K562 (cell line): Measurements from ENCODE around the gene FMN1. TPM values are rescaled to one million over a fixed set of nuclear protein-coding genes. Genes with fewer than 3 reads are reported as not detected.
"Not testable (repeated sequence)": the region's sequence is repeated elsewhere in the genome, so short reads cannot be mapped to it uniquely, and the experiment has no call there.

Source experiments
- ATAC-seq: fragments of 200-7000 bp; cut with Tn5 transposase; 3 replicates; pipeline ENCODE4 v1.9.1; 2020; ENCODE audit warnings: moderate library complexity
- BruUV-seq: library from RNA; stranded (reverse); fragments of 400-500 nt; replicated peaks from 2 replicates; lab custom pipeline; 2021; lab: Mats Ljungman, UMichigan
- CTCF ChIA-PET: fragments of 300-600 bp; formaldehyde crosslinking; extraction: SDS; loops from one replicate; lab custom pipeline; 2021; ENCODE audit warnings: low intra/inter-chr PET ratio; lab: Yijun Ruan, JAX
- POLR2A ChIA-PET: fragments of 300-600, 350-650 bp; sonication (Branson Sonifier 250); formaldehyde crosslinking; extraction: SDS; loops from one replicate; lab custom pipeline; 2021; ENCODE audit warnings: antibody characterized with exemption, inconsistent platforms; lab: Yijun Ruan, JAX
- DNase-seq, 4 experiments: peaks; one replicate each; pipeline versions ENCODE4 v3.0.0 to v3.0.0-alpha.2; 2011 to 2018; ENCODE audit warnings: low spot score in 3 of 4, mixed read lengths in 3 of 4; ENCODE audit errors: extremely low read depth in 1 of 4
- FAIRE-seq: peaks from 2 replicates; lab custom pipeline; 2011; peaks lifted over from hg19 to GRCh38; lab: Jason Lieb, UNC
- H2AFZ ChIP-seq: 2 replicates; pipeline ENCODE4 v1.6.0; 2011; ENCODE audit warnings: low read depth, low read length, control low read depth, inconsistent platforms
- H3K27ac ChIP-seq: fragments of 200-600 bp; 3 replicates; pipeline ENCODE4 v1.8.0; 2011; ENCODE audit warnings: low read depth, mild to moderate bottlenecking, control low read depth, inconsistent platforms, low read length, moderate library complexity, mixed read lengths; ENCODE audit errors: extremely low read depth
- H3K27me3 ChIP-seq, 2 experiments: fragments of 300-600 bp in 1 of 2; 2 replicates in 1 of 2; 3 replicates in 1 of 2; pipeline versions ENCODE4 v1.6.0 to v1.8.0; 2011; ENCODE audit warnings: inconsistent platforms in 2 of 2, low read length in 2 of 2, mild to moderate bottlenecking in 1 of 2, mixed read lengths in 1 of 2, moderate library complexity in 1 of 2; ENCODE audit not compliant: control insufficient read depth in 2 of 2, insufficient read depth in 2 of 2
- H3K36me3 ChIP-seq: fragments of 300-600 bp; 3 replicates; pipeline ENCODE4 v1.8.0; 2011; ENCODE audit warnings: mild to moderate bottlenecking, low read length, inconsistent platforms; ENCODE audit not compliant: control insufficient read depth, insufficient read depth
- H3K4me1 ChIP-seq, 2 experiments: fragments of 200-600 bp in 1 of 2; replicated peaks in 1 of 2; 2 replicates in 1 of 2; 3 replicates in 1 of 2; pipeline versions ENCODE4 v1.5.1 to v1.8.0; 2011; ENCODE audit warnings: inconsistent platforms in 2 of 2, low read length in 2 of 2, mild to moderate bottlenecking in 1 of 2, mixed read lengths in 1 of 2, moderate library complexity in 1 of 2; ENCODE audit not compliant: control insufficient read depth in 2 of 2, insufficient read depth in 2 of 2
- H3K4me2 ChIP-seq: 2 replicates; pipeline ENCODE4 v1.6.1; 2011; ENCODE audit warnings: low read length, control low read depth, inconsistent platforms, mixed read lengths; ENCODE audit not compliant: insufficient read depth
- H3K4me3 ChIP-seq: fragments of 200-600 bp; sonication (generic), shearing (Covaris generic); 2 replicates; pipeline ENCODE4 v1.5.1; 2016; ENCODE audit warnings: control low read depth, inconsistent platforms
- H3K79me2 ChIP-seq: fragments of 200-600 bp; 3 replicates; pipeline ENCODE4 v1.8.0; 2011; ENCODE audit warnings: low read length, inconsistent platforms; ENCODE audit not compliant: control insufficient read depth, insufficient read depth
- H3K9ac ChIP-seq, 2 experiments: 2 replicates each; pipeline versions ENCODE4 v1.6.0 to v1.6.1; 2011; ENCODE audit warnings: low read depth in 2 of 2, low read length in 2 of 2, control low read depth in 1 of 2, inconsistent platforms in 1 of 2, mild to moderate bottlenecking in 1 of 2, mixed read lengths in 1 of 2; ENCODE audit not compliant: insufficient read depth in 1 of 2
- H3K9me1 ChIP-seq: one replicate; pipeline ENCODE4 v1.6.0; 2011; ENCODE audit warnings: inconsistent platforms, mild to moderate bottlenecking, low read length, moderate library complexity; ENCODE audit not compliant: control insufficient read depth, insufficient read depth
- H3K9me3 ChIP-seq: replicated peaks from 2 replicates; pipeline ENCODE4 v1.5.1; 2011; ENCODE audit warnings: low read depth, low read length, inconsistent platforms; ENCODE audit not compliant: control insufficient read depth, insufficient read depth
- H4K20me1 ChIP-seq: replicated peaks from 2 replicates; pipeline ENCODE4 v1.6.1; 2011; ENCODE audit warnings: low read length, inconsistent platforms, mixed read lengths; ENCODE audit not compliant: control insufficient read depth, insufficient read depth
- PHF21A ChIP-seq: fragments of 450-650 bp; IDR thresholded peaks from 2 replicates; pipeline ENCODE4 v1.6.1; 2017; ENCODE audit warnings: low read depth, borderline replicate concordance
- TAL1 ChIP-seq: fragments of 450-650 bp; IDR thresholded peaks from 2 replicates; pipeline ENCODE4 v1.6.1; 2016; ENCODE audit warnings: mild to moderate bottlenecking
- WGBS: fragments of 100-300 bp; shearing (Covaris generic); methylation state at CpG from one replicate; pipeline ENCODE4 v1.1.6; 2016; ENCODE audit warnings: low coverage, mixed read lengths; ENCODE audit not compliant: insufficient coverage; ENCODE audit errors: missing lambda C conversion rate; 5-methylcytosine and 5-hydroxymethylcytosine counted together
- in situ Hi-C: fragments of 300-500 bp; cut with MboI; formaldehyde crosslinking; loops from 4 replicates; pipeline ENCODE4 v1.15.0; 2018; ENCODE audit warnings: inconsistent platforms, mixed read lengths
- intact Hi-C: fragments of 100-400 bp; cut with micrococcal nuclease; formaldehyde crosslinking; loops from 2 replicates; pipeline ENCODE4 v1.14.2; 2022
- polyA plus RNA-seq, 8 experiments: library from polyadenylated mRNA; depleted of rRNA in 4 of 8; stranded (reverse) in 5 of 8; unstranded in 3 of 8; fragments of >200 nt; fragmentation: Nextera tagmentation in 2 of 8; fragmentation: Illumina TruSeq in 1 of 8; extraction: Ambion mirVana in 2 of 8; extraction: Trizol in 1 of 8; gene quantifications; 2 replicates each; pipeline versions ENCODE4 v1.2.1 to v1.2.3, GENCODE V29; 2011 to 2014; ENCODE audit warnings: inconsistent platforms in 1 of 8, missing spikeins in 1 of 8
- total RNA-seq, 7 experiments: library from RNA; depleted of rRNA in 6 of 7; stranded (reverse); fragments of >200 nt in 6 of 7; fragmentation: Illumina TruSeq in 2 of 7; extraction: Trizol in 2 of 7; gene quantifications; 2 replicates each; pipeline versions ENCODE4 v1.2.1 to v1.2.3, GENCODE V29; 2011 to 2021; ENCODE audit warnings: low replicate concordance in 1 of 7

FMN1 gene
- total and polyA plus RNA-seq, 9 of the 15 experiments (the other 6 are each of a cell fraction or from before 2014, with no cell fraction given), result 0.03 to 0.07 (median 0.04) TPM; not detected in 6

DNA sequence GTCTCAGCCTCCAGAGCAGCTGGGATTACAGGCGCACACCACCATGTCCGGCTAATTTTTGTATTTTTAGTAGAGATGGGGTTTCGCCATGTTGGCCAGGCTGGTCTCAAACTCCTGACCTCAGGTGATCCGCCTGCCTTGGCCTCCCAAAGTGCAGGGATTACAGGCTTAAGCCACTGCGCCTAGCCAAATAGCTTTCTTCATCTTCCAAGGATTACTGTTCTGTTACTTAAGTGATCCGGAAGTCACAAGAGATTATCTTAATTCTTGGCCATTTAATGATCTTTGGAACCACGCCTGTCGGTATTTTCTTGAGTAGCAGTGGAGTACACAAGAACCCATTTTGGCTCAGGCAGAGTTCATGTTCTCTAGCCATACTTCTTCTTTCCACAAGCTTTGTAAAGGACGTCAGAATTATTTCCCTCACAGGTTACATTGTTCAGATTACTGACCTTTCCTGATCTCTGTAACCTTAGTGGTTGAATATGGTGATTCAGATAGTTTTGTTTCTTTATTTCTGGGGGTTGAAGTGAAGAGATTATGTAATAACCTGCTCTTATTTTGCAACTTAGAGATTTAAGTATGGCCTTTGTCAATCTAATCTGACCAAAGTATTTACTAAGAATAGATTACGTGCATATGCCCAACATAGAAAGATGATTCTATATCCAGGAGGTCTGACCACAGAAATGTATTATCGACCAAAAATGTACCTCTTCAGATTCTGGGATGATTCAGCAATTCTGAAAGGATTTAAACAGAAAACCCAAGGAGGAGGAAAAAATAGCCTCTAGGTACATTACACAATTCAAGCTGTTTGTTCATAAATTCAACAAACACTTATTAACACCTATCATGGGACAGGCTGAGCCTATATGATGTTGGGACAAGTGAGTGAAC is 344.5 kb downstream of the FMN1 start (continued):
- TF ChIP-seq PHF21A, result no peak
- no peak for TF ChIP-seq TAL1
- TF ChIP-seq, all 486 proteins: peak for 3

- H3K36me3 ChIP-seq, H3K27me3 ChIP-seq, ATAC-seq, H3K9me1 ChIP-seq, H3K4me2 ChIP-seq, H3K27ac ChIP-seq, BruUV-seq, DNase-seq, H3K9me3 ChIP-seq, POLR2A ChIA-PET, H3K4me1 ChIP-seq, H4K20me1 ChIP-seq, CTCF ChIA-PET, H3K9ac ChIP-seq, H3K79me2 ChIP-seq, FAIRE-seq, in situ Hi-C loops, H2AFZ ChIP-seq, H3K4me3 ChIP-seq: not testable (repeated sequence)
- intact Hi-C loops, result loop anchor here (10.0 kb wide), 2 partner anchors 88 to 148 kb away; no protein-coding TSS in a partner anchor
- WGBS, result 0% methylated on average over 2 of the region's 2 CpGs
These were observed 347.8 kb downstream of the FMN1 start for GRCh38 chr15:32846671-32847070.
